WTC11 (cell line): Measurements from ENCODE around the gene OVCA2. TPM values are rescaled to one million over a fixed set of nuclear protein-coding genes. Genes with fewer than 3 reads are reported as not detected.

Experiments used
- ATAC-seq: fragments of 200-7000 bp; cut with Tn5 transposase; 2 replicates; pipeline ENCODE4 v1.10.0; 2021; ENCODE audit warnings: mild to moderate bottlenecking, moderate library complexity
- CTCF ChIA-PET: fragments of 300-600 bp; sonication (Branson Sonifier 250); formaldehyde crosslinking; loops from one replicate; lab custom pipeline; 2021; ENCODE audit warnings: antibody characterized with exemption; lab: Charles Lee
- POLR2A ChIA-PET: fragments of 350-600 bp; sonication (Branson Sonifier 250); formaldehyde crosslinking; loops from one replicate; lab custom pipeline; 2021; ENCODE audit warnings: antibody characterized with exemption; lab: Charles Lee
- DNase-seq: peaks from one replicate; pipeline ENCODE4 v3.0.0; 2021; ENCODE audit warnings: low spot score
- H3K27ac Mint-ChIP-seq: 2 replicates; pipeline ENCODE4 v1.8.0; 2021; ENCODE audit warnings: mixed read lengths
- H3K27me3 Mint-ChIP-seq: 2 replicates; pipeline ENCODE4 v1.8.0; 2021; ENCODE audit warnings: low read depth, mild to moderate bottlenecking, moderate library complexity, mixed read lengths
- H3K36me3 Mint-ChIP-seq: 2 replicates; pipeline ENCODE4 v1.8.0; 2021; ENCODE audit warnings: mixed read lengths
- H3K4me1 Mint-ChIP-seq: 2 replicates; pipeline ENCODE4 v1.8.0; 2022; ENCODE audit warnings: mixed read lengths
- H3K4me3 Mint-ChIP-seq: 2 replicates; pipeline ENCODE4 v1.8.0; 2021; ENCODE audit warnings: mild to moderate bottlenecking, moderate library complexity, mixed read lengths
- H3K9me3 Mint-ChIP-seq: 2 replicates; pipeline ENCODE4 v1.8.0; 2021; ENCODE audit warnings: mixed read lengths
- CREB1 ChIP-seq: sonication (generic); formaldehyde crosslinking; IDR thresholded peaks from 2 replicates; pipeline ENCODE4 v1.8.0; 2023; ENCODE audit warnings: mild to moderate bottlenecking, missing genetic modification reagents
- E2F1 ChIP-seq: sonication (generic); formaldehyde crosslinking; IDR thresholded peaks from 2 replicates; pipeline ENCODE4 v1.8.0; 2022; ENCODE audit warnings: mild to moderate bottlenecking, missing genetic modification reagents
- E2F4 ChIP-seq: sonication (generic); formaldehyde crosslinking; IDR thresholded peaks from 2 replicates; pipeline ENCODE4 v1.8.1; 2022; ENCODE audit warnings: low read depth, mild to moderate bottlenecking, moderate library complexity, missing genetic modification reagents, borderline replicate concordance
- ELF4 ChIP-seq: sonication (generic); formaldehyde crosslinking; IDR thresholded peaks from 2 replicates; pipeline ENCODE4 v1.8.1; 2022; ENCODE audit warnings: low read depth, mild to moderate bottlenecking, moderate library complexity, missing genetic modification reagents
- FOXP1 ChIP-seq: sonication (generic); formaldehyde crosslinking; IDR thresholded peaks from 2 replicates; pipeline ENCODE4 v1.8.0; 2022; ENCODE audit warnings: missing genetic modification reagents, mild to moderate bottlenecking, moderate library complexity, borderline replicate concordance
- FOXP4 ChIP-seq: sonication (generic); formaldehyde crosslinking; IDR thresholded peaks from 2 replicates; pipeline ENCODE4 v1.8.0; 2022; ENCODE audit warnings: mild to moderate bottlenecking, missing genetic modification reagents
- GRHL2 ChIP-seq: fragments of 250-450 bp; sonication (Bioruptor Pico); IDR thresholded peaks from 2 replicates; pipeline ENCODE4 v1.8.0; 2022; ENCODE audit warnings: mild to moderate bottlenecking, moderate library complexity; ENCODE audit not compliant: insufficient replicate concordance, severe bottlenecking
- IRF2 ChIP-seq: sonication (generic); formaldehyde crosslinking; IDR thresholded peaks from 2 replicates; pipeline ENCODE4 v1.8.0; 2022; ENCODE audit warnings: low read depth, missing genetic modification reagents, borderline replicate concordance
- NFATC4 ChIP-seq: fragments of 250-450 bp; sonication (Bioruptor Pico); IDR thresholded peaks from 2 replicates; pipeline ENCODE4 v1.9.0; 2021; ENCODE audit warnings: mild to moderate bottlenecking
- RORB ChIP-seq: fragments of 250-450 bp; sonication (Bioruptor Pico); IDR thresholded peaks from 2 replicates; pipeline ENCODE4 v1.9.0; 2021; ENCODE audit warnings: mild to moderate bottlenecking
- ZNF263 ChIP-seq: sonication (generic); formaldehyde crosslinking; IDR thresholded peaks from 2 replicates; pipeline ENCODE4 v1.8.1; 2022; ENCODE audit warnings: low read depth, mild to moderate bottlenecking, moderate library complexity, missing genetic modification reagents
- ZNF281 ChIP-seq: sonication (generic); formaldehyde crosslinking; IDR thresholded peaks from 2 replicates; pipeline ENCODE4 v1.8.0; 2023; ENCODE audit warnings: mild to moderate bottlenecking, missing genetic modification reagents
- ZNF423 ChIP-seq: fragments of 250-450 bp; sonication (Bioruptor Pico); IDR thresholded peaks from 2 replicates; pipeline ENCODE4 v2.1.2; 2022; ENCODE audit warnings: mild to moderate bottlenecking, moderate library complexity
- ZNF425 ChIP-seq: fragments of 250-450 bp; sonication (Bioruptor Pico); conservative IDR thresholded peaks from 2 replicates; pipeline ENCODE4 v1.9.0; 2021; ENCODE audit warnings: mild to moderate bottlenecking
- total RNA-seq: library from RNA; stranded (reverse); gene quantifications from 3 replicates; pipeline ENCODE4 v1.2.3, GENCODE V29; 2021

OVCA2 gene
- total RNA-seq, 1 experiment from 2014 or later = 23.5 TPM

GRCh38 chr17:2025220-2025621, 16.6 kb upstream of the OVCA2 start, which contains the start of gene RTN4RL1:
TSS of gene RTN4RL1 (minus strand) at chr17:2025334. CDS start at chr17:2024865, 469 bp downstream.
- peak within 1 kb of the TSS; percentile 69 for H3K4me3 Mint-ChIP-seq
- no peak within 1 kb of the TSS for H3K27ac Mint-ChIP-seq
- 0 out of 2 replicates have a peak, but pooled peaks have one; percentile 29 for TF ChIP-seq FOXP1
- TF ChIP-seq E2F1 (CRISPR knock-in tag) = no peak
- no peak for TF ChIP-seq IRF2 (CRISPR knock-in tag)
- TF ChIP-seq FOXP4 = no peak
- no peaks in the 10 kb centered on the region for H3K9me3 Mint-ChIP-seq
- H3K36me3 Mint-ChIP-seq = peaks cover 3% of the 10 kb centered on the region; the same call in 1 of the 2 replicates
- DNase-seq (peak; percentile 56), ATAC-seq (peak; percentile 6; the same call in 1 of the 2 replicates)
- CTCF ChIA-PET = interaction anchor here (0.6 to 6.3 kb wide), 17 partner anchors 13 to 376 kb away, joined by 3 to 47 read pairs (median 4); partner anchors contain the start of gene OVCA2
- POLR2A ChIA-PET = interaction anchor here (0.6 to 0.8 kb wide), 4 partner anchors 47 to 303 kb away, joined by 3 to 4 read pairs (median 3); no protein-coding TSS in a partner anchor
- peaks cover 90% of the 10 kb centered on the region for H3K27me3 Mint-ChIP-seq
- H3K4me1 Mint-ChIP-seq = peaks cover 3% of the 10 kb centered on the region; the same call in 1 of the 2 replicates

GRCh38 chr17:2025622-2026309, 16.1 kb upstream of the OVCA2 start:
- ChIA-PET POLR2A (interaction anchor here (0.6 to 0.8 kb wide), 4 partner anchors 48 to 117 kb away, joined by 3 to 4 read pairs (median 3); no protein-coding TSS in a partner anchor), CTCF (interaction anchor here (0.6 to 6.3 kb wide), 15 partner anchors 14 to 327 kb away, joined by 3 to 47 read pairs (median 5); no protein-coding TSS in a partner anchor)
- H3K36me3 Mint-ChIP-seq = peaks cover 3% of the 10 kb centered on the region; the same call in 1 of the 2 replicates
- H3K27me3 Mint-ChIP-seq = peaks cover 85% of the 10 kb centered on the region
- TF ChIP-seq ELF4 (CRISPR knock-in tag) (no peak), ZNF263 (CRISPR knock-in tag) (no peak), RORB (CRISPR knock-in tag) (no peak), ZNF423 (CRISPR knock-in tag) (no peak), FOXP4 (no peak), CREB1 (no peak), NFATC4 (CRISPR knock-in tag) (no peak), ZNF425 (CRISPR knock-in tag) (no peak), E2F4 (CRISPR knock-in tag) (no peak), GRHL2 (CRISPR knock-in tag) (no peak), ZNF281 (CRISPR knock-in tag) (no peak)
- peak; percentile 62 for DNase-seq
- H3K4me1 Mint-ChIP-seq = peaks cover 4% of the 10 kb centered on the region
- H3K27ac Mint-ChIP-seq = no peak overlapping the region
- H3K9me3 Mint-ChIP-seq = no peaks in the 10 kb centered on the region
- no peak for ATAC-seq
- peak overlapping the region; percentile 67 for H3K4me3 Mint-ChIP-seq
